Measurements from ENCODE around the gene OGN.

OGN gene

DNA sequence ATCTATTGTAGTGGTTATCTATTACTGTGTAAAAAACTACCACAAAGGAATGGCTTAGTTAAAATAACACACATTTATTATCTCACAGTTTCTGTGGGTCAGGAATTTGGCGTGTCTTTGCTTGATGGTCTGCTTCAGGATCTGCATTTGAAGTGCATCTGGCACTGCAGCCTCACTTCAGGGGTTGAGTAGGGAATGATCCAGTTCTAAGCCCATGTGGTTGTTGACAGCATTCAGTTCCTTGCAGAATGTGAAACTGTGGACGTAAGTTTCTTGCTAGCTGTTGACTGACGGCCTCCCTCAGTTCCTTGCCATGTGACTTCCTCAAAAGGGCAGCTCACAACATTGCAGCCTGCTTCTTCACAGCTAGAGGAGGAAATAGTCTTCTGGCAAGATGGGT lies 2.1 kb upstream of the OGN start:
- DNase-seq (ENCODE audit: low read depth in 2 of 2), result peak in 1 of 2 donors; percentile 58
- TF ChIP-seq CTCF (IDR thresholded peaks at IDR 0.05; ENCODE audit: low read depth, low read length), result no peak
- no peak overlapping the region for H3K4me3 ChIP-seq (replicated peaks in 1 of 2; ENCODE audit: low read depth in 2 of 2, low read length in 2 of 2)

GRCh38 chr9:92405818-92406217 lies 1.4 kb upstream of the OGN start:
- DNase-seq (ENCODE audit: low read depth in 2 of 2), result no peak
- no peak for TF ChIP-seq CTCF (IDR thresholded peaks at IDR 0.05; ENCODE audit: low read depth, low read length)
- H3K4me3 ChIP-seq (replicated peaks in 1 of 2; ENCODE audit: low read depth in 2 of 2, low read length in 2 of 2), result no peak overlapping the region

DNA sequence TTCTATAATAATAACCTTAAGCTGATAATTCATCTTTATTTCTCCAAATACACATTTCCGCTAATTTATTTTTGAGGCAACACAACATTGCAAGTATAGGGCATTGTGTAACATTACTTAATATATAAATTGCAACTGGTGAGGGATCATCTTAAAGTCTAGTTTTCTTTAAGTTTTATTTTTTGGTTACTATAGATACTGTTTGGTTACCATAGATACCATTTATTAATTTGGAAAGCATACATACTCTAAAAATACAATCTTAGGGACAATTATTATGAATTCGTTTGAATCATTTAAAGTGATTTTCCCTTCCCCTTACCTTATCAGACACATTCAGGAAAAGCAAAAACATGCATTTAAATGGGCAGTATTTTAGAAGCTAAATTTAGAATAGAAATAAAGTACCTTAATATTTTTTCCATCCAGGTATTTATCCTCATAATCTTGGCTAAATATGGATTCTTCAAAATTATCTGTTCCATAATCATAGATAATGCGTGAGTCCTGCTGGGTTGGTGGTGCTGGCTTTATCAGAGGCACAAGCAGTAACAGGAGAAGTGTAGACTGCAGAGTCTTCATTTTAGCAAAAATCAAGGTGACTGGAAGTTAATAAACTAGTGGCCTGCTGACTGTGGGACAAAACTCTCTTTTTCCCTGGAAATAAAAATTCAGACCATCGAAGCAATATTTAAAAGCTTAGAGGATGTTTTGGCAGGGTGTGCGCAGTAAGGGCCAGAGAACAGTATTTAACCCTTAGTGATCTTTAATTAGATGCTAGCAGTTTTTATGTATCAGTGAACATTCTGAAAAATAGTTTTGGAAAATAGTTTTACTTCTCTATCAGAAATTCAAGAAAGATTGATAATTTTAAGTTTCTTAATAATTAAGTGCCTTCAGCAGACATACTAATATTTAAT lies 1.3 kb downstream of the OGN start:
- no peak overlapping the region for H3K4me3 ChIP-seq (replicated peaks in 1 of 2; ENCODE audit: low read depth in 2 of 2, low read length in 2 of 2)
- DNase-seq (ENCODE audit: low read depth in 2 of 2), result no peak
- no peak for TF ChIP-seq CTCF (IDR thresholded peaks at IDR 0.05; ENCODE audit: low read depth, low read length)

GRCh38 chr9:92402360-92402759 lies 2.0 kb downstream of the OGN start:
- no peak overlapping the region for H3K4me3 ChIP-seq (replicated peaks in 1 of 2; ENCODE audit: low read depth in 2 of 2, low read length in 2 of 2)
- DNase-seq (ENCODE audit: low read depth in 2 of 2), result no peak
- TF ChIP-seq CTCF (IDR thresholded peaks at IDR 0.05; ENCODE audit: low read depth, low read length), result no peak

- no peak for DNase-seq (ENCODE audit: low read depth in 2 of 2)
- TF ChIP-seq CTCF (IDR thresholded peaks at IDR 0.05; ENCODE audit: low read depth, low read length), result no peak
- no peak overlapping the region for H3K4me3 ChIP-seq (replicated peaks in 1 of 2; ENCODE audit: low read depth in 2 of 2, low read length in 2 of 2)
Measured at GRCh38 chr9:92397853-92398252, 6.5 kb downstream of the OGN start.

- DNase-seq (ENCODE audit: low read depth in 2 of 2), result no peak
- H3K4me3 ChIP-seq (replicated peaks in 1 of 2; ENCODE audit: low read depth in 2 of 2, low read length in 2 of 2), result no peak overlapping the region
- no peak for TF ChIP-seq CTCF (IDR thresholded peaks at IDR 0.05; ENCODE audit: low read depth, low read length)
Measured at GRCh38 chr9:92395617-92396016, 8.8 kb downstream of the OGN start.
